Activated CD8-positive, alpha-beta memory T cell treated with anti-CD3 and anti-CD28 coated beads for 1 hour (primary cell): Measurements from ENCODE around the gene ANKRD12.
"Not testable (repeated sequence)": the region's sequence is repeated elsewhere in the genome, so short reads cannot be mapped to it uniquely, and the experiment has no call there.

ENCODE experiments used
- DNase-seq, 2 donors: peaks; one replicate each; pipeline ENCODE4 v3.0.0-alpha.2; 2020; ENCODE audit warnings: low read depth in 1 of 2; ENCODE audit errors: extremely low read depth in 1 of 2

The ANKRD12 gene

DNA sequence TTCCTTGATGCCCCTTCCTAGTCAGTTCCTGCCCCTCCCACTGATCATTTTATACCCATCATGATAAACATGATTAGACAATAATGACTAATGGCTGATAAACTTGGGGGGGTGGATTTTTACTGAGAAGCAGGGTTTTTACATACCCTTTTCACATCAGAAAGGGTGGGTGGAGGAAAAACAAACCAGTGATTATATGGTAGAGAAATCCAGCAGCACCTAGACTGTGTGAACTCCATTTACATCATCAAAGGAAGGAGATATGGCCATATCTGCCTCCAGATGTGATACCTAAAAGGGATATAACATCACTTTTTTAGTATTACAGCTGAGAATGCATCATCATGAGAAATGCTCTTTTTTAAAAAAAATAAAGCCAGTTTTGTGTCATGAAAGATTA is 89.9 kb downstream of the ANKRD12 start:
- no peak for DNase-seq

GRCh38 chr18:9231852-9232486 is 95.4 kb downstream of the ANKRD12 start:
- DNase-seq, result no peak

GRCh38 chr18:9232977-9233376 is 96.4 kb downstream of the ANKRD12 start:
- no peak for DNase-seq

DNA sequence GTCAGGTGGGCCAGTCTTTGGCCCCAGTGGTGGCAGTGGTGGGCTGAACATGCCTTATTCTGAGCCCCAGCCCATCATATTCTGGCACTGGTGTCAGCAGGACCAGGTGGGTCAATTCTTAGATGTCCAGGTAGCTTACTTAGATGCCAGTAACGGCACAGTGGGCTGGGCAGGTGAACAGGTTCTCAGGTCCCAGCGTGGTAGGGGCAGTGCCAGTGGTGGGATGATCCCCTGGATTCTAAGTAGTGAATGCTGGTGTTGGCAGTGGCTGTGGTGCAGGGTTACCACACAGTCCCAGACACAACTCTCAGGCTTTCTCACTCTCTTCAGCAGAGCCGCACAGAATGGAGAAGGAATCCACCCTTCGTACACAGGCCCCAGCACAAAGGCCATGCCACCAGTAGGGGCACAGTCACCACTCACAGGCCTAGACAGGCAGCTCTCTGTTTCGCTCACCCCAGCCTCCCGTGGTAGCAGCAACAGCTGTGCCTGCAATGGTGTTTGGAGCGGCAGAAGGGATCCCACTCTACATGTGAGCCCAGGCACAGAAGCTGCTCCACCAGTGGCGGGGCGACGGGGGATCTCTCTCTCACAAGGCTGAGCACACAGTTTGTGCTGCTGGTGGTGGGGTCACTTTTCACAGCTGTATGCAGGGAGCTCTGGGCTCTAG is 97.3 kb downstream of the ANKRD12 start:
- DNase-seq, result no peak

DNA sequence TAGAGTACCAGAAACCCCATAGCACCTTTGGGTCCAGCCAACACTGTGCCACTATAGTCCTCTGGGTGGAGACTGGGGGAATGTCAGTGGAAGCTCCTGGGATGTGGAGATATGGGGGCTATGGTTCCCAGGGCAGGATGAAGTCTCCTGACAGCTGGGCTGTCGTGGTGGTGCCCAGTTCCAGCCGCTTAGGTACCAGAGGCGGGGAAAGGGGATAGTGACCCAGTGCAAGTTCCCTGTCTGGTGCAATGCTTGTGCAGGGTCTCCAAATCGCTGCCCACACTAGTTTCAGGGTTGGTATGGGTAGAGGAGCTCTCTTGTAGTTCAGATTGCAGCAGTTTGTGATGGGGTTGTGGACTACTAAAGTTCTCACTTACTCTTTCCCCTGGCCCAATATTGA is 97.9 kb downstream of the ANKRD12 start:
- DNase-seq, result no peak

DNA sequence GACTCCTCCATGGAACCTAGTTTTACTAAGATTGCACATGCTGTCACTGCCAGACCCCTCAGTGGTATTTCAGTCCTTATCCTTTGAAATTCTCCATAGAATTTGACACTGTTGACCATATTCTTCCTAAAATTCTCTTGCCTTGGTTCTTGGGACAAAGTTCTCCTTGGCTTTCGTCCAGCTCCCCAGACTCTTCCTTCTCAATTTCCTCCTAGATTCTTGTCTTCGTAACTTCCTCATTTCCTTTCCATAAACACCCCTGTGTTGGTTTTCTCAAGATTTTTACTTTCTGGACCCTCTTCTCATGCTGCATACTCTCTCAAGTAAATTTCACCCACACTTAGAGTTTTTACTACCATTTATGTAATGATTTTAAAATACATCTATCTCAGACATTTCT is 101.4 kb downstream of the ANKRD12 start:
- no peak for DNase-seq

GRCh38 chr18:9239720-9240119 is 103.1 kb downstream of the ANKRD12 start:
- no peak for DNase-seq

DNA sequence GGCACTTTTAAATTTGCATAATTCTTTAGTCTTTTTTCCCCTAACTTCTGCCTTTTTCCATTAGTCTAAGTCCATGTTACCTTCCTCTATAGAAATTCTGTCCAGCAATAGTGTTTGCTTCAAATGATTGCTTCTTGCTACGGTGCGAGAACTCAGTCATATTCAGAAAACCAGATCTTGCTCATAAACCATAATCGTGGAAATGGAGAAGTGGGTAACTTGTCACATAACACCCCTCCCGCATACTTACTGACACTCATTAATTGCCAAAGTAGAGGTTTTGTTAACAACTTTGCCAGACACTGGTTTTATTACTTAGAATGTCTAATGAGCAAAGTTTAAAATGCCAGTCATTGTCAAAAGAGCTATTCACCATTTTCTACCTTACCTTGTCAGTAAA is 103.7 kb downstream of the ANKRD12 start:
- DNase-seq, result no peak

DNA sequence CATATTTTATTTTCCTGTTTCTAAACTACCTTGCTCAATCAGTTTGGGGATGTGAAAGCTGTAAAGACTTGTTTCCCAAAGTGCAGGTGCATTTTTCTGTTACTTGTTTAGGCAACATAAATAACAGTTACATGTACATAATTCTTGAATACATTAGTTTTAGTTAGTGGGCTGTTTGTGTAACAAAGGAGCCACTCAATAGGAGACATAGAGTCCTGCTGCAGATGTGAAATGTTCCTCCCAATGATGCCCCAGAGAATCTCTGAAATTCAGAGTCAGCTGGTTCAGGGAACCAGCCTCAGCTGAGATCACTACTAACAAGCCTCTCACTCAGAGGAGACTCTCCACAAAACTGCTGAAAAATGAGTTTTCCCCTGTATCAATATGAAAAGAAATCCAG is 106.4 kb downstream of the ANKRD12 start:
- DNase-seq, result no peak

- no peak for DNase-seq
Measured at GRCh38 chr18:9244376-9244775, 107.8 kb downstream of the ANKRD12 start.

- no peak for DNase-seq
Measured at GRCh38 chr18:9248661-9249060, 112.1 kb downstream of the ANKRD12 start.

DNA sequence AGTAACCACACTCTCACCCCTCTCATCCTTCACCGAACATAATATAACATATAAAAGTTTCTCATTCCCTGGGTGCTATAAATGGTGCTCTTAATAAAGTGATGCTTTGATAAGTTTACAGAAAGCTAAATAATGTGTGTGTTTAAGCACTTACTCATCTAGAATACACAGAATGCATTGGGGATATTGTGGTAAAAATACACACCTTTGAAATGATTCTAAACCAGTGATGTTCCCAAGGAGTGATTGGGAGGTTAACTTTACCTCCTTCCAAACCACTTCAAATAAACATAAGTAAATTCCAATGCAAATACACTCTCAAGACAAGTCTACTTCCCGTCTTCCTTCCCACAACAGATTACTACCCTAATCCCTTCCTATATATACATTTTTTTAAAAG is 112.7 kb downstream of the ANKRD12 start:
- no peak for DNase-seq

DNA sequence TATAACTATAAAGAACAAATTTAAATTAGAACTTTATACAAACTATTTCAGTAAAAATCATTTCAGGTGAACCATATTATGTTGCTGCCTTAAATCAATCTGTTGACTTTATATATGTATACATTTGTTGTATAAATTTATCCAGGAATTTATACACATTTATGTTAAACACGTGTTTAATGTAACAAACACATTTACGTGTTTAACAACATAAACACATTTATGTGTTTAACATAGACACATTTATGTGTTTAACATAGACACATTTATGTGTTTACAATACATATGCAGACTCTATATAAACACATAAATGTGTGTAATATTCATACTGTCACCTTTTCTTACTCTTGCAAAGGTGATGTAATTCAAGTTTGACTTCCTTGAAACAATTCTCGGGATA is 122.6 kb downstream of the ANKRD12 start:
- no peak for DNase-seq

GRCh38 chr18:9260388-9261380 is 124.1 kb downstream of the ANKRD12 start:
- DNase-seq, result no peak

DNA sequence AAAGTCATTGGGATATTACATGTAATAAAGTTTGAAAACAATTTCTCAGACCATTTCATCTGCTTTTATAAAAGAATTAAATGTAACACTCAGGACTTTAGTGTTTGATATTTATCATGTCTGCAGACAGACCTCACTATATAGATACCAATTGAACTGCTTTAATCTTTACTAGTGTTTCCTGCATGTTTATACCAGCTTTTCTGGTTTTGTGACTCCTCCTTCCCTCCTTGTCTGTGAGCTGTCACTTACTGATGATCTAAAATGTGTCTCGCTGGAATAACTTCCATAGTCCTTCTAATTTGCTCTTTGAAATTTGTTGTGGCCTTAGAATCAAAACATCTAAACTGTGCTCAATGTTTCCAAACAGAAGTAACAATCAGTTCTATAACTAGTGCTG is 126.7 kb downstream of the ANKRD12 start:
- DNase-seq, result no peak

GRCh38 chr18:9264797-9265196 is 128.2 kb downstream of the ANKRD12 start:
- not testable (repeated sequence) for DNase-seq

- DNase-seq, result no peak
Measured at GRCh38 chr18:9273221-9273620, 136.6 kb downstream of the ANKRD12 start.

DNA sequence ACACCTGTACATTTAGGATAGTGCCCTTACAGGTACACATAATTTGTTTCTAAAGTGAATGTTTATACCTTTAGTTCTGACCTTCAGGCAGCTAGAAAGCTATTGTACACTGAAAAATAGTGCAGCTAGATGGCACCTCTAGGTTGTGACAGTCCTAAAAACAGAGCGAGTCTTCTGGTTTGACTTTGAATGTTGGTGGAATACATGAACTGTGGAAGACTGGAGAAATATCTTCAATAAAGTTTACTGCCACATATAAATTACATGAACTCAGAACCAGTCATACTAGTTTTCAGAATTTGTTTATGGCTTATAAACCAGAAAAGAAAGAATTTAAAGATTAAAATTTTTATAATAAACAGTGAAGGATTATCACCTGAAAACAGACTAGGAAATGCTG is 139.3 kb downstream of the ANKRD12 start:
- DNase-seq, result no peak

- no peak for DNase-seq
Measured at GRCh38 chr18:9278028-9278427, 141.4 kb downstream of the ANKRD12 start.

DNA sequence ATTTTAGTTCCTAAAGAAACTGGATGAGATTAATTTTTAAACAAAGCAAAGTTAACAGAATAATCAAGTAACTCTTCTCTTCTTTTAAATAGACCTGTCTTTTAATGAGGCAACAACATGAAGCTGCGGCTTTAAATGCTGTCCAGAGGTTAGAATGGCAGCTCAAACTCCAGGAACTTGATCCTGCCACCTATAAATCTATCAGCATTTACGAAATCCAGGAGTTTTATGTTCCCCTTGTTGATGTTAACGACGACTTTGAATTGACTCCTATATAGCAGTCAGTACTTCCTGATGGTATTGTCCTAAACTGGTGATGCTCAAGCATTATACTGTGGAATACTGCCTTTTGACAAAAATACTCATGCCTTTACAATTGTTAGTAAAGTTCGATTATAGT is 144.3 kb downstream of the ANKRD12 start:
- DNase-seq, result no peak

DNA sequence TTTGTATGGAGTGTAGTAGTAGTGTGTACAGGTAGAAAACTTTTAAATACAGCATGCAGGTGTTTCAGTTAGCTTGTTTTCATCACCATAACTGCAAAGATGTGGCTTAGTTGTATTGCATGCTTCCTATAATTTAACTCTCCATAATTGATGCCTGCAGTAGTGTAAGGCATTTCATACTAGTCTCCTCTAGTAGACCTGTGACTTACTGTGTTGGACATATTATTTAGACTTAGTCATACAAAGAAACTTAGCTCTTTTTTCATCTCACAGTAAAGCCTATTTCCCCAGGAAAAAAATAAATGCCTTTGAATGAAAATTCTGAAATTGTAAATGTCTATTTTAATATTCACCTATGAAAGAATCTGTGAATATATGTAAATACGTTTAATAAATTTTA is 145.2 kb downstream of the ANKRD12 start:
- no peak for DNase-seq

DNA sequence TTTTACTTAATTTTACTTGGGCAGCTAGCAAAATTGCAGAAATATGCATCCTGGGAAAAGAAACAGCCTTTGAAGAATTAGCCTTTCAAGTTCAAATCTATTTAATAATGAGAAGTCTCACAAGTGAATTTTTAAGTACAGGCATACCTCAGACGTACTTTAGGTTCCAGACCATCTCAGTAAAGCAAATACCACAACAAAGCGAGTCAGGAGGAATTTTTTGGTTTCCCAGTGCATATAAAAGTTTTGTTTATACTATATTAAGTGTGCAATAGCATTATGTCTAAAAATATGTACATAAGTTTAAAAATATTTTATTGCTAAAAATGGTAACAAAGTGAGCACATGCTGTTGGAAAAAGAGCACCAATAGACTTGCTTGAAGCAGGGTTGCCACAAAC is 147.2 kb downstream of the ANKRD12 start:
- no peak for DNase-seq
